ENCODE measurements around the gene DIAPH2.

GRCh38 chrX:96703816-96704215, 19.2 kb downstream of the DIAPH2 start:
- no peak for TF ChIP-seq CTCF (IDR thresholded peaks at IDR 0.05; ENCODE audit: low read length)
- TF ChIP-seq EZH2phosphoT487 (IDR thresholded peaks at IDR 0.05; ENCODE audit: low read length) = no peak
- no peak for TF ChIP-seq EZH2 (optimal IDR thresholded peaks at IDR 0.05; ENCODE audit: low read depth, low read length)
